HCT116 (cell line): ENCODE results near the gene OR52E4. TPM values are rescaled to one million over a fixed set of nuclear protein-coding genes. Genes with fewer than 3 reads are reported as not detected.

Source experiments
- ATAC-seq: fragments of 200-7000 bp; cut with Tn5 transposase; 2 replicates; pipeline ENCODE4 v1.9.1; 2020; ENCODE audit warnings: mild to moderate bottlenecking, moderate library complexity
- BruUV-seq: library from RNA; stranded (reverse); fragments of 400-500 nt; replicated peaks from 2 replicates; lab custom pipeline; 2021; lab: Mats Ljungman, UMichigan
- CTCF ChIA-PET: fragments of 300-600 bp; sonication (Branson Sonifier 250); formaldehyde crosslinking; loops from one replicate; lab custom pipeline; 2021; ENCODE audit warnings: antibody characterized with exemption; lab: Charles Lee
- POLR2A ChIA-PET: fragments of 300-600, 350-600 bp; sonication (Branson Sonifier 250); formaldehyde crosslinking; loops from one replicate; lab custom pipeline; 2021; ENCODE audit warnings: antibody characterized with exemption; lab: Charles Lee
- RAD21 ChIA-PET, 2 experiments: fragments of 300-600 bp; sonication (Branson Sonifier 250); formaldehyde crosslinking; loops; one replicate each; lab custom pipeline; 2023; ENCODE audit warnings: low total read pairs in 2 of 2; ENCODE audit not compliant: uncharacterized antibody in 2 of 2, unreplicated experiment in 2 of 2, low non-redundant PET in 1 of 2; lab: Charles Lee
- DNase-seq: peaks from one replicate; pipeline ENCODE4 v3.0.0-alpha.2; 2010; ENCODE audit warnings: low read depth, low spot score
- H2AFZ ChIP-seq: fragments of 200-600 bp; shearing (Covaris generic), sonication (generic); 2 replicates; pipeline ENCODE4 v1.6.1; 2017; ENCODE audit warnings: low read depth, mixed run types, mixed read lengths, antibody characterized with exemption, low read length; ENCODE audit not compliant: poor library complexity, severe bottlenecking
- H3K27ac ChIP-seq: 2 replicates; pipeline ENCODE4 v1.5.1; 2012; ENCODE audit warnings: low read depth, low read length
- H3K27me3 ChIP-seq: fragments of 200-600 bp; sonication (generic); 2 replicates; pipeline ENCODE4 v1.6.1; 2016; ENCODE audit warnings: mixed run types, low read length, mixed read lengths; ENCODE audit not compliant: insufficient read depth
- H3K36me3 ChIP-seq, 2 experiments: fragments of 200-500 bp in 1 of 2; fragments of 200-600 bp in 1 of 2; sonication (Bioruptor generic) in 1 of 2; sonication (generic) in 1 of 2; 2 replicates each; pipeline versions ENCODE4 v1.5.1 to v1.6.1; 2014 to 2016; ENCODE audit warnings: low read length in 2 of 2, inconsistent platforms in 1 of 2, mixed read lengths in 1 of 2, mixed run types in 1 of 2; ENCODE audit not compliant: insufficient read depth in 2 of 2, control insufficient read depth in 1 of 2
- H3K4me1 ChIP-seq, 2 experiments: fragments of 200-600 bp in 1 of 2; sonication (generic) in 1 of 2; 2 replicates each; pipeline versions ENCODE4 v1.5.1 to v1.6.1; 2012 to 2017; ENCODE audit warnings: low read length in 2 of 2, inconsistent platforms in 1 of 2, mild to moderate bottlenecking in 1 of 2, mixed read lengths in 1 of 2, mixed run types in 1 of 2, moderate library complexity in 1 of 2; ENCODE audit not compliant: insufficient read depth in 2 of 2, control insufficient read depth in 1 of 2
- H3K4me2 ChIP-seq: fragments of 200-600 bp; sonication (generic); 2 replicates; pipeline ENCODE4 v1.6.1; 2017; ENCODE audit warnings: mixed run types, low read length, mixed read lengths
- H3K4me3 ChIP-seq, 2 experiments: fragments of 200-600 bp in 1 of 2; sonication (generic) in 1 of 2; replicated peaks in 1 of 2; 2 replicates each; pipeline ENCODE4 v1.5.1; 2011 to 2016; ENCODE audit warnings: low read length in 2 of 2, control low read depth in 1 of 2, low read depth in 1 of 2, mild to moderate bottlenecking in 1 of 2, mixed read lengths in 1 of 2, mixed run types in 1 of 2
- H3K79me2 ChIP-seq: fragments of 200-600 bp; sonication (generic); 2 replicates; pipeline ENCODE4 v1.6.1; 2017; ENCODE audit warnings: mild to moderate bottlenecking, mixed run types, low read length, moderate library complexity, mixed read lengths; ENCODE audit not compliant: insufficient read depth
- H3K9ac ChIP-seq: fragments of 200-600 bp; sonication (generic); 2 replicates; pipeline ENCODE4 v1.6.1; 2016; ENCODE audit warnings: low read length, mixed read lengths
- H3K9me2 ChIP-seq: fragments of 200-600 bp; sonication (generic), shearing (Covaris generic); 2 replicates; pipeline ENCODE4 v1.6.1; 2017; ENCODE audit warnings: mixed run types, mild to moderate bottlenecking, moderate library complexity; ENCODE audit not compliant: insufficient read depth
- H3K9me3 ChIP-seq, 2 experiments: fragments of 200-500 bp in 1 of 2; fragments of 200-600 bp in 1 of 2; sonication (Bioruptor generic) in 1 of 2; sonication (generic) in 1 of 2; 2 replicates each; pipeline ENCODE4 v1.6.1; 2014 to 2017; ENCODE audit warnings: low read length in 2 of 2, mixed read lengths in 2 of 2, inconsistent platforms in 1 of 2, low read depth in 1 of 2, mild to moderate bottlenecking in 1 of 2, mixed run types in 1 of 2, moderate library complexity in 1 of 2; ENCODE audit not compliant: control insufficient read depth in 1 of 2, insufficient read depth in 1 of 2
- H4K20me1 ChIP-seq: fragments of 200-600 bp; sonication (generic), shearing (Covaris generic); 2 replicates; pipeline ENCODE4 v1.6.1; 2017; ENCODE audit warnings: mixed run types, mild to moderate bottlenecking, moderate library complexity; ENCODE audit not compliant: insufficient read depth
- ATF3 ChIP-seq: IDR thresholded peaks from 2 replicates; pipeline ENCODE4 v1.6.1; 2012
- CBX3 ChIP-seq: IDR thresholded peaks from 2 replicates; pipeline ENCODE4 v1.6.1; 2012; ENCODE audit warnings: low read depth
- CEBPB ChIP-seq: IDR thresholded peaks from 2 replicates; pipeline ENCODE4 v1.6.1; 2012; ENCODE audit warnings: low read depth
- EZH2 ChIP-seq: fragments of 200-600 bp; sonication (generic); IDR thresholded peaks from 2 replicates; pipeline ENCODE4 v1.6.1; 2017; ENCODE audit warnings: antibody characterized with exemption, mixed run types
- EZH2phosphoT487 ChIP-seq: fragments of 200-600 bp; IDR thresholded peaks from 2 replicates; pipeline ENCODE4 v1.6.1; 2018; ENCODE audit warnings: antibody characterized with exemption, borderline replicate concordance
- FOSL1 ChIP-seq: IDR thresholded peaks from 2 replicates; pipeline ENCODE4 v1.6.1; 2012; ENCODE audit warnings: low read depth
- JUND ChIP-seq: IDR thresholded peaks from 2 replicates; pipeline ENCODE4 v1.6.1; 2012
- POLR2AphosphoS5 ChIP-seq: IDR thresholded peaks from 2 replicates; pipeline ENCODE4 v1.6.1; 2011; ENCODE audit warnings: mild to moderate bottlenecking, low read depth, low read length, moderate library complexity
- RAD21 ChIP-seq: IDR thresholded peaks from 2 replicates; pipeline ENCODE4 v1.6.1; 2012; ENCODE audit warnings: low read depth, mild to moderate bottlenecking
- SIN3A ChIP-seq: IDR thresholded peaks from 2 replicates; pipeline ENCODE4 v1.6.1; 2012; ENCODE audit warnings: low read depth
- SP1 ChIP-seq: IDR thresholded peaks from 2 replicates; pipeline ENCODE4 v1.6.1; 2012; ENCODE audit warnings: low read depth
- TCF7L2 ChIP-seq: IDR thresholded peaks from 2 replicates; pipeline ENCODE4 v1.7.0; 2011; ENCODE audit warnings: borderline replicate concordance, inconsistent platforms; ENCODE audit not compliant: insufficient read depth, insufficient read length; ENCODE audit errors: extremely low read depth
- YY1 ChIP-seq: IDR thresholded peaks from 2 replicates; pipeline ENCODE4 v1.6.1; 2011; ENCODE audit warnings: low read length, low read depth, moderate library complexity, mild to moderate bottlenecking; ENCODE audit not compliant: insufficient replicate concordance; ENCODE audit errors: extremely low read depth
- ZBTB33 ChIP-seq: IDR thresholded peaks from 2 replicates; pipeline ENCODE4 v1.6.1; 2011; ENCODE audit warnings: mild to moderate bottlenecking, low read length, moderate library complexity; ENCODE audit not compliant: insufficient replicate concordance; ENCODE audit errors: extremely low read depth
- ZFX ChIP-seq: fragments of 450-650 bp; IDR thresholded peaks from 2 replicates; pipeline ENCODE4 v1.6.1; 2017
- ZNF274 ChIP-seq: fragments of 200-500 bp; sonication (Bioruptor generic); IDR thresholded peaks from 2 replicates; pipeline ENCODE4 v1.6.1; 2014; ENCODE audit warnings: mild to moderate bottlenecking, low read depth, low read length, inconsistent platforms
- intact Hi-C: fragments of 100-400 bp; cut with micrococcal nuclease; formaldehyde crosslinking; loops from 2 replicates; pipeline ENCODE4 v1.10.0; 2022
- total RNA-seq: library from RNA; stranded (reverse); gene quantifications from one replicate; pipeline ENCODE4 v1.2.1, GENCODE V29; 2021; ENCODE audit not compliant: unreplicated experiment
- TF ChIP-seq, protein P1 (sequence below), 3 experiments: fragments of 200-600 bp in 1 of 3; sonication (generic) in 1 of 3; IDR thresholded peaks in 2 of 3; conservative IDR thresholded peaks in 1 of 3; 2 replicates each; pipeline ENCODE4 v1.5.1; 2012 to 2017; ENCODE audit warnings: low read depth in 2 of 3, low read length in 2 of 3, antibody characterized with exemption in 1 of 3, borderline replicate concordance in 1 of 3, control low read depth in 1 of 3, mild to moderate bottlenecking in 1 of 3, mixed read lengths in 1 of 3, mixed run types in 1 of 3, moderate library complexity in 1 of 3; ENCODE audit not compliant: insufficient read depth in 1 of 3

Gene OR52E4
- total RNA-seq, 1 experiment from 2014 or later: not detected

DNA sequence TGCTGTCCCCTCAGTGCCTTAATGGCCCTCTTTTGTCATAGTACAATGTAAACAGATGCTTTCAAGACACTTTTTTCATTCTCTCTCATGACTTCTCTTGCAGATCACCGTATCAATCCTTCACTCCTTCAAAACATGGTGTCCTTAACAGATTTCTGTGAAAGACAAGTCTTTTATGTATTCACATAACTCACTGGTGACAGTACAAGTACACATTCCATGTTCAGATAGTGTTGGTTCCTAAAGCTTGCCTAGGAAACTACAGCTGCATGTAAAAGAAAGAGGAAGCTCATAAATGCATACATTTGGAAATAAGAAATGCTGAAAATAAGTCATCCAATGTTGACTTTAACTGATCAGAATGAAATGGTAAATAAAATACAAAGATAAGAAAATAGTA lies 33.7 kb upstream of the OR52E4 start:
- Histone ChIP-seq H3K4me3 (no peak overlapping the region), H3K4me1 (no peaks in the 10 kb centered on the region), H3K36me3 (no peaks in the 10 kb centered on the region), H3K27ac (no peak overlapping the region), H3K9me2 (no peaks in the 10 kb centered on the region), H3K4me2 (no peak overlapping the region)
- ChIA-PET POLR2A (no interaction called here), CTCF (no interaction called here)
- BruUV-seq: no TSS peak
- no peak for TF ChIP-seq TCF7L2
- no peak for TF ChIP-seq CBX3
- TF ChIP-seq RAD21: no peak
- no peak for TF ChIP-seq EZH2phosphoT487
- no peak for TF ChIP-seq SIN3A
- TF ChIP-seq POLR2AphosphoS5: no peak
- TF ChIP-seq ZFX: no peak
- no peak for TF ChIP-seq YY1
- TF ChIP-seq ATF3: no peak
- no peak for TF ChIP-seq FOSL1
- TF ChIP-seq ZBTB33: no peak
- no peak for TF ChIP-seq ZNF274
- no peak for TF ChIP-seq CEBPB
- no peak for TF ChIP-seq SP1
- no peak for TF ChIP-seq JUND
- TF ChIP-seq, protein P1, sequence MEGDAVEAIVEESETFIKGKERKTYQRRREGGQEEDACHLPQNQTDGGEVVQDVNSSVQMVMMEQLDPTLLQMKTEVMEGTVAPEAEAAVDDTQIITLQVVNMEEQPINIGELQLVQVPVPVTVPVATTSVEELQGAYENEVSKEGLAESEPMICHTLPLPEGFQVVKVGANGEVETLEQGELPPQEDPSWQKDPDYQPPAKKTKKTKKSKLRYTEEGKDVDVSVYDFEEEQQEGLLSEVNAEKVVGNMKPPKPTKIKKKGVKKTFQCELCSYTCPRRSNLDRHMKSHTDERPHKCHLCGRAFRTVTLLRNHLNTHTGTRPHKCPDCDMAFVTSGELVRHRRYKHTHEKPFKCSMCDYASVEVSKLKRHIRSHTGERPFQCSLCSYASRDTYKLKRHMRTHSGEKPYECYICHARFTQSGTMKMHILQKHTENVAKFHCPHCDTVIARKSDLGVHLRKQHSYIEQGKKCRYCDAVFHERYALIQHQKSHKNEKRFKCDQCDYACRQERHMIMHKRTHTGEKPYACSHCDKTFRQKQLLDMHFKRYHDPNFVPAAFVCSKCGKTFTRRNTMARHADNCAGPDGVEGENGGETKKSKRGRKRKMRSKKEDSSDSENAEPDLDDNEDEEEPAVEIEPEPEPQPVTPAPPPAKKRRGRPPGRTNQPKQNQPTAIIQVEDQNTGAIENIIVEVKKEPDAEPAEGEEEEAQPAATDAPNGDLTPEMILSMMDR (IDR thresholded peaks at IDR 0.05 in 2 of 3, conservative IDR thresholded peaks at IDR 0.05 in 1 of 3; ENCODE audit: borderline replicate concordance in 1 of 3, insufficient read depth in 1 of 3, low read depth in 2 of 3, low read length in 2 of 3): no peak
- TF ChIP-seq EZH2: no peak
- TF ChIP-seq, all 23 proteins: peak for 0
- no peaks in the 10 kb centered on the region for H3K9me3 ChIP-seq
- intact Hi-C loops: no loop called here
- RAD21 ChIA-PET: no interaction called here
- no peak overlapping the region for H3K9ac ChIP-seq
- no peaks in the 10 kb centered on the region for H3K79me2 ChIP-seq
- no peak overlapping the region for H2AFZ ChIP-seq
- no peak for ATAC-seq
- H3K27me3 ChIP-seq: peaks cover 16% of the 10 kb centered on the region
- DNase-seq: no peak
- H4K20me1 ChIP-seq: no peaks in the 10 kb centered on the region
